IPS-NIHi7 (cell line): Measurements from ENCODE around the gene PTGER3.
"Not testable (repeated sequence)": the region's sequence is repeated elsewhere in the genome, so short reads cannot be mapped to it uniquely, and the experiment has no call there.

Experiments
- DNase-seq: peaks from one replicate; pipeline ENCODE4 v3.0.0; 2012; ENCODE audit warnings: mixed read lengths; ENCODE audit errors: extremely low spot score

PTGER3 gene

DNA sequence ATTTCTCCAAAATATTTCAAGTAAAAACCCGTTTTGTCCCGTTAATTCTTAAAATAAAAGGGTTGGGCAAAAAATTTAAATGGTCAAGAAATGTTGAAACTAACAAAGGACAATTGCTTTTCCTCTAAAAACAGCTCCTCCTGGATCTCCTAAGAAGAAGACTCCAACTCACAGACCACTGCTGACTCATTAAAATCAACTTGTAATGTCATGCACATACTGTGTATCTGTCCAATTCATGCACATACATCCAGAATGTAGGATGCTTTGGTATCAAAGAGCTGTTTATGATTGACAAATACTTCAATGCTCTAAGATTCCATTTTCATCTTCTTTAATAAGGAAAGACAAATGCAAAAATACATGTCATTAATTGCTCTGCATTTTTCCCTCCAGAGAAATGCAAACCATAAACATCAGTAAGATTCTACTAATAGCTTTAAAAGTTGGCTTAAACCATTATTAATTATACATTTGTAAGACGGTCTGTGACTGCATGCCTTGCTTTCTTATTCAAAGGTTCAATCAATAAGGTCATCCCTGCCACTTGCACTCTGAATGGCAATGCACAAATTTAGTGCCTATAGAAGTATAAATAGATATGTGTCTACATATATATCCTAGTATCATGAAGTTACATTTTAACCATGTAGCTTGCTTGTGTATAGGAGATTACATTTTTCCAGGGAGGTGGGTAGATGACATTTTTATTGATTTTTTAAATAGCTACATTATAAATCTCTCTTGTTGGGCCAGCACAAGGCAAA is 44.7 kb downstream of the PTGER3 start:
- DNase-seq: no peak

- no peak for DNase-seq
Observed at GRCh38 chr1:71001624-71002023, 46.0 kb downstream of the PTGER3 start.

GRCh38 chr1:70997793-70998192 is 49.8 kb downstream of the PTGER3 start:
- DNase-seq: no peak

DNA sequence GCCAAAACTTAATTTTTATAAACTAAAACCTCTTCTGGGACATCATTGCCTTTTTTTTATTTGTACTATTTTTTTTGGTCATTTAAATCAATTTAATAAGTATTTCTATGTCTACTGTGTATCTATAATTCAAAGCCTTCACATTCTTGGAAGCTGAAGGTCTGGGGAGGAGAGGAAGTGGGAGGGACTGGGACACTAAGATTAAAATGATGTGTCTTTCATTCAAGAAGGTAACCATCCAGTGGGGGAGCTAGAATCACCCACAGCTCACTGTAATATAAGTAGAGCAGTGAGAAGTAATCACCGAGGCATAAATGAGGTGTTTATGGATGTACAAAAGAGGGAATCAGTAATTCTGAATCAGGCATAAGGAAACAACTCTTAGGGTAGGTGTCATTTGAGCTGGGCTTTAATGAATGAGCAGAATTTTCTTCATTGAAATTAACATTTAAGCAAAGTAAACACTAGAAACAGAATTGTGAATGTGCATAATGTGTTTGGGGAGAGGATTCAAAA is 52.8 kb downstream of the PTGER3 start:
- DNase-seq: no peak

- DNase-seq: no peak
Observed at GRCh38 chr1:70993798-70994197, 53.8 kb downstream of the PTGER3 start.

DNA sequence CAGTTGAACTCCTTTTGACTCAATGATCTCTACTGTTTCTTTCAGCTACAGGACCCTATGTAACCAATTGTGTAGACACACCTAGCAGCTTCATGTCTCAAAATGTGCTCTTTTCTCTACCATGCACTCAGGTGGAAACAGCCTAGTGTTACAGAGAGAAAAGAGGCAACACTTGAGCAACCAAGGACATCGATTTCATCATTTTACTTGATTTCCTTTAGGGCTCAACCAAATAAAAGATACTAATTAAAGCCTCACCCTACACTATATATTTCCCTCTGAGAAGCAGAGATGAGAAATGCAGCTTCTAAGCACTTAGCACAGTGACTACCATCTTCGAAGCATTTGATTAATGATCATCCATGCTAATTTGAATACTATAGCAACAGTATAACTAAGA is 55.1 kb downstream of the PTGER3 start:
- DNase-seq: no peak

DNA sequence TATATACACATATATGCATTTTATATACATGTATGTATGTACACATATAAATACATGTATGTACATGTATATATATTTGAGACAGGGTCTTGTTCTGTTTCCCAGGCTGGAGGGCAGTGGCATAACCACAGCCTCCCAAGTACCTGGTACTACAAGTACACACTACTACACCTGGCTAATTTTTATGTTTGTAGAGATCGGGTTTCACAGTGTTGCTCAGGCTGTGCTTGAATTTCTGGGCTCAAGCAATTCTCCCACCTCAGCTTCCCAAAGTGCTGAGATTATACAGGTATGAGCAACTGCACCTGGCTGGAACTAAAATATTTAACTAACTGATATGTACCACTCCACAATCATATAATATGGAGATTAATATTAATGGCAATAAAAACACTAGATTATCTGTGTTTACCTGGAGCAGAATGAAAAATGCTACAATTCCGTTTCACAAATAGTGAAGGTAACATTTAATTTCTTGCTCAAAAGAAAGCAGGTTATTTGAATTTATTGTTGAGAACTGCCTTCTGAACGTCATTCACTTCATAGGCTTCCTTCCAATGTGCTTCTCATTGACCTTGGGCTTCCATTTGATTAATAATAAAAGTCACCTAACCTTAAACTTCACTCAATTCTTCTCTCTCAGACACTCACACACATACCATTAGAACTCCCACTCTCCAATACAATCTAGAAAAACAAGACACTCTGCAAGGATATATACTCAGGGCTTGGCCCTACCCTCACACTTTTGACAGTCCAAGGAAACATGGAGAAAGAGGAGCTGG is 57.0 kb downstream of the PTGER3 start:
- no peak for DNase-seq

- no peak for DNase-seq
Observed at GRCh38 chr1:70987497-70987896, 60.1 kb downstream of the PTGER3 start.

DNA sequence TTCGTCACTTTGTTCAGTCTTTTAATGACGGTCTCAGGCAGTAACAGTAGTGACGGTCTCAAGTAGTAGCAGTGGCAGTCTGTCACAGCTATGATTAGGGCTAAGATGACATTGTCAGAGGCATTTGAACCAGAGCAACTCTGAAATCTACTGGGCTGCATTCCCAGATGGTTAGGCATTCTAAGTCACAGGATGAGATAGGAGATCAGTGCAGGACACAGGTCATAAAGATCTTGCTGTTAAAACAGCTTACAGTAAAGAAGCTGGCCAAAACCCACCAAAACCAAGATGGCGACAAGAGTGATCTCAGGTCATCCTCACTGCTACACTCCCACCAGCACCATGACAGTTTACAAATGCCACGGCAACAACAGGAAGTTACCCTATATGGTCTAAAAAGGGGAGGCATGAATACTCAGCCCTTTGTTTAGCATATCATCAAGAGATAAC is 61.8 kb downstream of the PTGER3 start:
- not testable (repeated sequence) for DNase-seq

DNA sequence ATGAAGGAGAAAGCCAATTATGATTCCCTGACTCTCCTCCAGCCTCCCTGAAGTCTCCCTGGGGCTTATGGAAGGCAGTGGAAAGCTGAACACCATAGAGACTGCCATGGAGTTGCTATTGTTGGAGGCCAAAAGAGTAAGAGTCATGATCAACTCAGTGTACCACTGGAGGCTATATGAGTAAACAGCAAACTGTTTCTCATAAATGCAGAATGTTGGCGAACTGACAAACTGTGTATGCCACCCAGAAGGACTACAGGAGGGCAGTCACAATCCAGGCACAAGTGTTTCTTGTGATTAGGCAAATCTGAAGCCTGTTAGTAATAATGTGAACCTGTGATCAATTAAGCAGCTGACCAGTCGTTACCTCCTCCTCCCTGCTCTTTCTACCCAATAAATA is 62.3 kb downstream of the PTGER3 start:
- DNase-seq: not testable (repeated sequence)

- no peak for DNase-seq
Observed at GRCh38 chr1:70980361-70980760, 67.3 kb downstream of the PTGER3 start.

- DNase-seq: no peak
Observed at GRCh38 chr1:70979881-70980280, 67.7 kb downstream of the PTGER3 start.

DNA sequence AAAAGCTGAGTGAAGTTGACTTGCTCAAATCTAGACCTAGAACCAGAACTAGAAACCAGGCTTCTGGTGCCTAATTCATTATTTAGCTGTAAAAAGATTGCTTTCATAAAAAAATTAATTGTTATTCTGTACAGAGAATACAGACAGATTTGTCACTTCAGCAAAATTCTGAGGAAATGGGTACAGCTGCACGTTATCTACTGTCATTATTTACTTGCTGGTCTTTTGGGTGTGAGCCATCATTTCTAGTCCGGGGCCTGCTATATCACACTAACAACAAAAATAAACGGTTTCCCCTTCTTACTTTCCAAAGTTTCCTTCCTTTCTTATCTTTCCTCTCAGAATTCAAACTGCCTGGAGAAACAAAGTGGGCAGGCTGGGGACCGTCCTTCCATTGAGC is 68.3 kb downstream of the PTGER3 start:
- no peak for DNase-seq

GRCh38 chr1:70978623-70979022 is 69.0 kb downstream of the PTGER3 start:
- DNase-seq: no peak

DNA sequence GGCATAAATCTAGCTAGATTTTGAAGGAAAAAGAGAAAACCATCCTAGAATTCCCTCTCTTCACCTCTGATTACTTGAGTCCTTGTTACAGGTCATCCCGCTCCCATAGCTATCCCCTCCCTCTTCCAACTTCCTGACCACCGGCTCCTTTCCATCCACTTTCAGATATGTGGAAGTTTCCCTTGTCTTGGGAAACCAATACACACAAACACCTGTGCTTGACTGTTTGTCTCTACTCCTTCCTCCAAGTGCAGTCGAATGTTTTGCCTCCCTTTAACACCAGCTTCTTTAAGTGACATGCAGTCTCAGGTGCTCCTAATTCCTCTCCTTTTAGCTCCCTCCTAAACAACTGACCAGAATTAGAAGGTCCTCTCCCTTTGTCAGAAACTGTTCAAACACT is 70.0 kb downstream of the PTGER3 start:
- no peak for DNase-seq

- no peak for DNase-seq
Observed at GRCh38 chr1:70977041-70977440, 70.6 kb downstream of the PTGER3 start.

- DNase-seq: no peak
Observed at GRCh38 chr1:70973754-70974153, 73.9 kb downstream of the PTGER3 start.

- DNase-seq: no peak
Observed at GRCh38 chr1:70970407-70970806, 77.2 kb downstream of the PTGER3 start.

GRCh38 chr1:70966018-70966638 is 81.5 kb downstream of the PTGER3 start:
- DNase-seq: no peak

GRCh38 chr1:70963374-70963773 is 84.2 kb downstream of the PTGER3 start:
- peak; percentile 22 for DNase-seq

GRCh38 chr1:70961374-70961975 is 86.1 kb downstream of the PTGER3 start:
- DNase-seq: no peak

- DNase-seq: no peak
Observed at GRCh38 chr1:70948396-70949017, 99.1 kb downstream of the PTGER3 start.
